Measurements from ENCODE around the gene SLC26A1. TPM values are rescaled to one million over a fixed set of nuclear protein-coding genes. Genes with fewer than 3 reads are reported as not detected.

SLC26A1 gene
- total RNA-seq, 6 experiments from 2014 or later = 9.6 to 30.9 (median 23.0) TPM

GRCh38 chr4:1013225-1014073, 20.2 kb upstream of the SLC26A1 start:
- TF ChIP-seq POLR2A (IDR thresholded peaks at IDR 0.05) (no peak), CTCF (IDR thresholded peaks at IDR 0.05) (no peak)
- no peak for DNase-seq
- ATAC-seq = no peak
- no peak overlapping the region for H3K4me3 ChIP-seq
- H3K4me1 ChIP-seq = peaks cover 0 to 33% (median 14%) of the 10 kb centered on the region in 4 donors
- H3K27me3 ChIP-seq = no peaks in the 10 kb centered on the region
- H3K36me3 ChIP-seq = peaks cover 0 to 8% (median 0%) of the 10 kb centered on the region in 4 donors
- no peaks in the 10 kb centered on the region for H3K9me3 ChIP-seq
- intact Hi-C loops (cut with DNase I) = no loop called here
- whole genome bisulfite sequencing (ENCODE audit: insufficient coverage, low coverage, low lambda C conversion rate, missing lambda C conversion rate) = 90% methylated on average over 5 of the region's 43 CpGs
- no peak overlapping the region for H3K27ac ChIP-seq

- intact Hi-C loops (cut with DNase I) = no loop called here
- Histone ChIP-seq H3K4me1 (peaks cover 0 to 33% (median 14%) of the 10 kb centered on the region in 4 donors), H3K4me3 (peak overlapping the region; percentile 53 to 77 (median 75)), H3K27me3 (no peaks in the 10 kb centered on the region), H3K36me3 (peaks cover 0 to 8% (median 0%) of the 10 kb centered on the region in 4 donors), H3K9me3 (no peaks in the 10 kb centered on the region), H3K27ac (peak overlapping the region in 1 of 3 donors; percentile 29)
- DNase-seq (peak; percentile 80 to 83 (median 81)), ATAC-seq (peak; percentile 30 to 47 (median 46))
- WGBS (ENCODE audit: insufficient coverage, low coverage, low lambda C conversion rate, missing lambda C conversion rate) = 2% methylated on average over 12 of the region's 69 CpGs
- TF ChIP-seq CTCF (IDR thresholded peaks at IDR 0.05) (no peak), POLR2A (IDR thresholded peaks at IDR 0.05) (no peak)
These were observed 19.0 kb upstream of the SLC26A1 start for GRCh38 chr4:1012034-1012739.

GRCh38 chr4:1011666-1012033, 18.4 kb upstream of the SLC26A1 start:
- H3K27ac ChIP-seq = no peak overlapping the region
- WGBS (ENCODE audit: insufficient coverage, low coverage, low lambda C conversion rate, missing lambda C conversion rate) = no CpG with 5 or more reads among the region's 69 CpGs
- TF ChIP-seq CTCF (IDR thresholded peaks at IDR 0.05) (no peak), POLR2A (IDR thresholded peaks at IDR 0.05) (no peak)
- intact Hi-C loops (cut with DNase I) = no loop called here
- H3K27me3 ChIP-seq = no peaks in the 10 kb centered on the region
- peaks cover 0 to 8% (median 0%) of the 10 kb centered on the region in 4 donors for H3K36me3 ChIP-seq
- DNase-seq (no peak), ATAC-seq (no peak)
- peaks cover 0 to 33% (median 14%) of the 10 kb centered on the region in 4 donors for H3K4me1 ChIP-seq
- H3K4me3 ChIP-seq = peak overlapping the region in 2 of 3 donors; percentile 75 to 77
- no peaks in the 10 kb centered on the region for H3K9me3 ChIP-seq

GRCh38 chr4:1011022-1011665, 17.9 kb upstream of the SLC26A1 start, which contains the start of gene FGFRL1:
Gene FGFRL1 (plus strand): TSS chr4:1011626. CDS start chr4:1012486, 860 bp downstream.
- Histone ChIP-seq H3K4me1 (peaks cover 0 to 33% (median 14%) of the 10 kb centered on the region in 4 donors), H3K36me3 (peaks cover 0 to 8% (median 0%) of the 10 kb centered on the region in 4 donors), H3K4me3 (peak within 1 kb of the TSS; percentile 67 to 77 (median 75)), H3K9me3 (no peaks in the 10 kb centered on the region), H3K27me3 (no peaks in the 10 kb centered on the region), H3K27ac (peak within 1 kb of the TSS in 1 of 3 donors; percentile 40)
- WGBS (ENCODE audit: insufficient coverage, low coverage, low lambda C conversion rate, missing lambda C conversion rate) = 7% methylated on average over 3 of the region's 89 CpGs
- peak; percentile 95 to 97 (median 96) for DNase-seq
- TF ChIP-seq POLR2A (IDR thresholded peaks at IDR 0.05) (no peak), CTCF (IDR thresholded peaks at IDR 0.05) (no peak)
- ATAC-seq = peak; percentile 64 to 74 (median 70)
- intact Hi-C loops (cut with DNase I) = no loop called here
